22Rv1 (cell line): ENCODE measurements around the gene DNASE1L1.

Experiments
- H3K27ac ChIP-seq: fragments of 450-650 bp; 2 replicates; pipeline ENCODE4 v1.5.1; 2017
- ZFX ChIP-seq: fragments of 450-650 bp; IDR thresholded peaks from 2 replicates; pipeline ENCODE4 v1.6.1; 2017; ENCODE audit warnings: antibody characterized with exemption, borderline replicate concordance
- TF ChIP-seq, protein P1 (sequence below): fragments of 450-650 bp; IDR thresholded peaks from 2 replicates; pipeline ENCODE4 v1.5.1; 2017; ENCODE audit warnings: mild to moderate bottlenecking

DNASE1L1 gene

DNA sequence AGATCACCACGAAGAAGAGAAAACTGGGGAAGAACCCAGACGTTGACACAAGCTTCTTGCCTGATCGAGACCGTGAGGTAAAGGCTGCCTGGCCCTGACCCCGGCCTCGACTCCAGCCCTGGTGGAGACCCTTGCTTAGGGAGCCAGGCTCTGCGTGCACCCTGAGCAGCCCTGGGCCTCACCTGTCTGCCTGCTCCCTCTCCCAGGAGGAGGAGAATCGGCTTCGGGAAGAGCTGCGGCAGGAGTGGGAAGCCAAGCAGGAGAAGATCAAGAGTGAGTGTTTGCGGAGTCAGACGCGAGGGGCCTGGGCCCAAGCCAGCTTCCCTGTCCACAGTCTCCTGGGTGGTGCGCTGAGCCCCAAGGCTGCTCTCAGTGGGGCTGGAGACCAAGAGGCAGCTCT, 39.4 kb upstream of the DNASE1L1 start:
- H3K27ac ChIP-seq = no peak overlapping the region
- no peak for TF ChIP-seq ZFX
- TF ChIP-seq, protein P1, sequence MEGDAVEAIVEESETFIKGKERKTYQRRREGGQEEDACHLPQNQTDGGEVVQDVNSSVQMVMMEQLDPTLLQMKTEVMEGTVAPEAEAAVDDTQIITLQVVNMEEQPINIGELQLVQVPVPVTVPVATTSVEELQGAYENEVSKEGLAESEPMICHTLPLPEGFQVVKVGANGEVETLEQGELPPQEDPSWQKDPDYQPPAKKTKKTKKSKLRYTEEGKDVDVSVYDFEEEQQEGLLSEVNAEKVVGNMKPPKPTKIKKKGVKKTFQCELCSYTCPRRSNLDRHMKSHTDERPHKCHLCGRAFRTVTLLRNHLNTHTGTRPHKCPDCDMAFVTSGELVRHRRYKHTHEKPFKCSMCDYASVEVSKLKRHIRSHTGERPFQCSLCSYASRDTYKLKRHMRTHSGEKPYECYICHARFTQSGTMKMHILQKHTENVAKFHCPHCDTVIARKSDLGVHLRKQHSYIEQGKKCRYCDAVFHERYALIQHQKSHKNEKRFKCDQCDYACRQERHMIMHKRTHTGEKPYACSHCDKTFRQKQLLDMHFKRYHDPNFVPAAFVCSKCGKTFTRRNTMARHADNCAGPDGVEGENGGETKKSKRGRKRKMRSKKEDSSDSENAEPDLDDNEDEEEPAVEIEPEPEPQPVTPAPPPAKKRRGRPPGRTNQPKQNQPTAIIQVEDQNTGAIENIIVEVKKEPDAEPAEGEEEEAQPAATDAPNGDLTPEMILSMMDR = no peak

- TF ChIP-seq, protein P1 = no peak
- TF ChIP-seq ZFX = no peak
- no peak overlapping the region for H3K27ac ChIP-seq
Measured at GRCh38 chrX:154446430-154446829, 37.4 kb upstream of the DNASE1L1 start.

DNA sequence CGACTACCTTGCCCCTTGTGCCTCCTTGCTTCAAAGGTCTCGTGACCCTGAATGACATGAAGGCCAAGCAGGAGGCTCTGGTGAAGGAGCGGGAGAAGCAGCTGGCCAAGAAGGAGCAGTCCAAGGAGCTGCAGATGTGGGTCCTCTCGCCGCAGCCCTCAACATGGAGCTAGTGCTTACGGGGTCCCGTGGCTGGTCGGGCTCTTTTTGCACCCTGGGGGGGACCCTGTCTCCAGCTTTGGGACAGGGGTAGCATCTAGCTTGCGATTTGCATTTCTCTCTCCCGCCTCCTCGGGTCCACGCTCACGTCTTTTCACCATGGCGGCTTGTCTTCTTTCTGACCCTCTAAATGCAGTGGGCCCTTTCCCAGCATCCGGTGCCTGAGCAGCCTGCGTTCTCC, 36.7 kb upstream of the DNASE1L1 start:
- TF ChIP-seq, protein P1 = no peak
- no peak for TF ChIP-seq ZFX
- no peak overlapping the region for H3K27ac ChIP-seq

GRCh38 chrX:154444755-154445246, 35.7 kb upstream of the DNASE1L1 start:
- peak overlapping the region; percentile 72 for H3K27ac ChIP-seq
- TF ChIP-seq ZFX = no peak
- TF ChIP-seq, protein P1 = no peak

DNA sequence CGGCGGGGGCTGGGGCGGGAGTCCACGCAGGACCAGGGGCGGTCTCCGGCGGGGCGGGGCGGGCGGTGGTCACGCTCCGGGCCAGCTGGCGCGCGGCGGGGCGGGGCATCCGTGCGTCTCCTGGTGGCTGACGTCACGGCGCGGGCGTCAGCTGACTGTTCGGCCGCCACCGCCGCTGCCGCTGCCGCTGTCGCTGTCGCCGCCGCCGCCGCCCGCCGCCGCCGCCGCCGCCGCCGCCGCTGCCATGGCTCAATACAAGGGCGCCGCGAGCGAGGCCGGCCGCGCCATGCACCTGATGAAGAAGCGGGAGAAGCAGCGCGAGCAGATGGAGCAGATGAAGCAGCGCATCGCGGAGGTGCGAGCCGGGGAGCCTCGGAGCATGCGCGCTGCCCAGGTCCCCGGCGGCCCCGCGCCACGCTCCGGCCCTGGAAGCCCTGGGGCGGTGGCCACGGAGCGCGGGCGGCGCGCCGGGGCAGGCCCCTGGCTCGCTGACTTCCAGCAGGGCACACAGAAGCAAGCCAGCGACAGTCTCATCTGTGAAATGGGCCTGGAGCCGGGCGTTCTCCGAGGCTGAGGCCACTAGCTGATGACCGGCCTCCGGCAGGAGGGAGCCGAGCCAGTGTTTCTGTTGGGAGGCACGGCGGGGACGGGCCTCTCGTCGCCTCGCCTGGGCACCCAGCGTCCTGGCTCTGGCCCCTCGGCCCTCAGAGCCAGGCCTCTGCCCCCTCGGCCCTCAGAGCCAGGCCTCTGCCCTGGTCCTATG, 35.1 kb upstream of the DNASE1L1 start, which contains the start of gene FAM50A:
Gene FAM50A, plus strand, starts transcription at position 150 of the 763 bp plus-strand sequence. Its CDS starts 95 bp downstream, at position 245.
- TF ChIP-seq, protein P1 = no peak
- H3K27ac ChIP-seq = peak within 1 kb of the TSS; percentile 72

DNA sequence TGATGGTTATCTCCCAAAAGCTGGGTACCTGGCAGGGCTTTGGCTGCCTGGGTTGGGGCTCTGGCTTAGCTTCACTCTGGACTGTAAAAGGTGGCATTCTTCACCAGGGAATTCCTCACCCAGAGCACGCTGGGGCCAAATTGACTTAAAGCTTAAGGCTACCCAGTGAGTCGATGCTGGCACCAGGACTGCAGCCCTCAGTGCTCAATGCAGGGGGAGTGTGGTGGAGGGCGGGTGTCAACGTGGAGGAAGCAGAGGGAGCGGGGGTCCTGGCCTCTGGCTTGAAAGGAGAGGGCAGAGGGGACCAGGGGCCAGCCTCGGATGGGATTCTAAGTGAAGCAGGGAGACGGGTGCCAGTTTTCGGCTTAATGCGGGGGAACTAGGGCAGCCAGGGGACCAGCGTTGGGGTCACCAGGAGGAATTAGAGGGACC, 34.4 kb upstream of the DNASE1L1 start:
- TF ChIP-seq, protein P1 = no peak
- no peak for TF ChIP-seq ZFX
- H3K27ac ChIP-seq = peak overlapping the region; percentile 72

DNA sequence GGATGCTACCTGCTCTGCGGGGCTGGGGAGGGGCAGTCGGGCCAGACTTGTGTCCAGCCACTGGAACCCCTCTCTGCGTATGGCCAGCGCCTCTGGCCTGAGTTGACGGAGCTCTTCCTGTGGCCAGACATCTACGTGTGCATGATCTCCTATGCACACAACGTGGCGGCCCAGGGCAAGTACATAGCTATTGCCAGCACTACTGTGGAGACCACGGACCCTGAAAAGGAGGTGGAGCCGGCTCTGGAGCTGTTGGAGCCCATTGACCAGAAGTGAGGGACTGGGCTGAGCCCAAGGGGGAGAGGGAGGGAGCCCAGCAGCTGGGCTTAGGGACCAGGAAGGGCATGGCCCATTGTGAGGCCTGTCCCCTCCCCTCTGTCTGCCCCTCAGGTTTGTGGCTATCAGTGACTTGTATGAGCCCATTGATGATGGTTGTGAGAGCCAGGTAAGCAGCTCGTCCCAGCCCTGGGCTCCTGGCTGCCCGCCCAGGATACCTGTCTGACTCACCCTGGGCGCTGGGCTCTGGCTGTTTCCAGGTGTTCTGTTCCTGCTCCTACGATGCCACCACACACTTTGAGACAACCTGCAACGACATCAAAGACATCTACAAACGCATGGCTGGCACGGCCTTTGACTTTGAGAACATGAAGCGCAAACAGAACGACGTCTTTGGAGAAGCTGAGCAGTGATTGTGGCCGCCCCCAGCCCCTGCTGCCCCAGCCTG, 33.1 kb upstream of the DNASE1L1 start:
- no peak overlapping the region for H3K27ac ChIP-seq
- TF ChIP-seq, protein P1 = no peak
- no peak for TF ChIP-seq ZFX
